ENCODE measurements around the gene CACNA1H. TPM values are rescaled to one million over a fixed set of nuclear protein-coding genes. Genes with fewer than 3 reads are reported as not detected.

CACNA1H gene
- total and polyA plus RNA-seq, 2 donors (not counting 3 experiments of a cell fraction or from before 2014, with no cell fraction given) = 0.03 TPM; not detected in 1

DNA sequence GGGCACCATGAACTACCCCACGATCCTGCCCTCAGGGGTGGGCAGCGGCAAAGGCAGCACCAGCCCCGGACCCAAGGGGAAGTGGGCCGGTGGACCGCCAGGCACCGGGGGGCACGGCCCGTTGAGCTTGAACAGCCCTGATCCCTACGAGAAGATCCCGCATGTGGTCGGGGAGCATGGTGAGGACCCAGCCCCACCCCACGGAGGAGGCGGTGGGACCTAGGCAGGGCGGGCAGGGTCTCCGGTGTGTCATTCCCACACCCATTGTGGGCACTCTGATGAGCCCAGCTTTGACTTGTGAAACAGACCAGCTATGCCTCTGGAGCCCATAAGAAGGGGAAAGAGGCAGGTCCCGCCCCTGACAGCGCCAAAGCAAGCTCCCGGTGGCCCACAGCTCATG, 49.4 kb downstream of the CACNA1H start:
- Histone ChIP-seq H3K79me2 (ENCODE audit: control insufficient read depth, insufficient read depth, low read length) (no peaks in the 10 kb centered on the region), H3K4me1 (ENCODE audit: control insufficient read depth, extremely low read depth, insufficient read depth, low read length) (no peaks in the 10 kb centered on the region), H3K9me3 (replicated peaks; ENCODE audit: control insufficient read depth, insufficient read depth, low read length) (no peaks in the 10 kb centered on the region), H3K27ac (ENCODE audit: insufficient read depth, low read depth, low read length) (no peak overlapping the region), H3K4me2 (ENCODE audit: insufficient read depth, low read length) (no peak overlapping the region), H3K36me3 (ENCODE audit: control insufficient read depth in 2 of 2, extremely low read depth in 1 of 2, insufficient read depth in 2 of 2, low read length in 2 of 2) (no peaks in the 10 kb centered on the region), H3K9me1 (replicated peaks; ENCODE audit: control insufficient read depth, extremely low read depth, insufficient read depth, low read length) (no peaks in the 10 kb centered on the region), H3K4me3 (replicated peaks in 1 of 3; ENCODE audit: insufficient read depth in 1 of 3, low read depth in 1 of 3, low read length in 3 of 3) (no peak overlapping the region), H4K20me1 (replicated peaks; ENCODE audit: control insufficient read depth, extremely low read depth, insufficient read depth, low read length) (no peaks in the 10 kb centered on the region), H3K9ac (replicated peaks; ENCODE audit: extremely low read depth, insufficient read depth, low read length) (no peak overlapping the region), H2AFZ (ENCODE audit: low read depth, low read length) (no peak overlapping the region), H3K27me3 (ENCODE audit: control insufficient read depth in 2 of 2, insufficient read depth in 2 of 2, low read length in 2 of 2) (no peaks in the 10 kb centered on the region)
- BruUV-seq (replicated peaks) = no TSS peak
- FAIRE-seq = no peak
- intact Hi-C loops (cut with micrococcal nuclease) = no loop called here
- dilution Hi-C loops (cut with MboI; ENCODE audit: extremely low pct_ligation_motif_present, low sequenced_read_pairs) = no loop called here
- no peak for TF ChIP-seq GATA2 (IDR thresholded peaks at IDR 0.05; ENCODE audit: insufficient read depth, insufficient read length, low read depth, low read length)
- no peak for TF ChIP-seq FOS (IDR thresholded peaks at IDR 0.05; ENCODE audit: borderline replicate concordance, insufficient read depth, low read length)
- TF ChIP-seq, protein P1, sequence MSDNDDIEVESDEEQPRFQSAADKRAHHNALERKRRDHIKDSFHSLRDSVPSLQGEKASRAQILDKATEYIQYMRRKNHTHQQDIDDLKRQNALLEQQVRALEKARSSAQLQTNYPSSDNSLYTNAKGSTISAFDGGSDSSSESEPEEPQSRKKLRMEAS (IDR thresholded peaks at IDR 0.05; ENCODE audit: insufficient read depth, insufficient read length) = no peak
- no peak for TF ChIP-seq MYC (IDR thresholded peaks at IDR 0.05; ENCODE audit: low read depth, low read length)
- no peak for TF ChIP-seq EZH2 (IDR thresholded peaks at IDR 0.05; ENCODE audit: borderline replicate concordance, low read depth, low read length, severe bottlenecking)
- no peak for TF ChIP-seq JUN (IDR thresholded peaks at IDR 0.05; ENCODE audit: borderline replicate concordance, insufficient read depth, insufficient read length, low read depth)
- TF ChIP-seq, protein P2, sequence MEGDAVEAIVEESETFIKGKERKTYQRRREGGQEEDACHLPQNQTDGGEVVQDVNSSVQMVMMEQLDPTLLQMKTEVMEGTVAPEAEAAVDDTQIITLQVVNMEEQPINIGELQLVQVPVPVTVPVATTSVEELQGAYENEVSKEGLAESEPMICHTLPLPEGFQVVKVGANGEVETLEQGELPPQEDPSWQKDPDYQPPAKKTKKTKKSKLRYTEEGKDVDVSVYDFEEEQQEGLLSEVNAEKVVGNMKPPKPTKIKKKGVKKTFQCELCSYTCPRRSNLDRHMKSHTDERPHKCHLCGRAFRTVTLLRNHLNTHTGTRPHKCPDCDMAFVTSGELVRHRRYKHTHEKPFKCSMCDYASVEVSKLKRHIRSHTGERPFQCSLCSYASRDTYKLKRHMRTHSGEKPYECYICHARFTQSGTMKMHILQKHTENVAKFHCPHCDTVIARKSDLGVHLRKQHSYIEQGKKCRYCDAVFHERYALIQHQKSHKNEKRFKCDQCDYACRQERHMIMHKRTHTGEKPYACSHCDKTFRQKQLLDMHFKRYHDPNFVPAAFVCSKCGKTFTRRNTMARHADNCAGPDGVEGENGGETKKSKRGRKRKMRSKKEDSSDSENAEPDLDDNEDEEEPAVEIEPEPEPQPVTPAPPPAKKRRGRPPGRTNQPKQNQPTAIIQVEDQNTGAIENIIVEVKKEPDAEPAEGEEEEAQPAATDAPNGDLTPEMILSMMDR (IDR thresholded peaks at IDR 0.05; ENCODE audit: extremely low read depth in 1 of 2, insufficient read depth in 1 of 2, low read depth in 1 of 2, low read length in 2 of 2) = no peak
- TF ChIP-seq POLR2AphosphoS5 (IDR thresholded peaks at IDR 0.05; ENCODE audit: insufficient read depth, low read depth, low read length) = no peak
- TF ChIP-seq POLR2A (IDR thresholded peaks at IDR 0.05; ENCODE audit: low read depth, low read length) = no peak
- ChIA-PET POLR2A (no interaction called here), CTCF (no interaction called here)
- no peak for DNase-seq (ENCODE audit: low read depth, low spot score)

Data from endothelial cell of umbilical vein (primary cell).